ENCODE results near the gene BMP2.

DNA sequence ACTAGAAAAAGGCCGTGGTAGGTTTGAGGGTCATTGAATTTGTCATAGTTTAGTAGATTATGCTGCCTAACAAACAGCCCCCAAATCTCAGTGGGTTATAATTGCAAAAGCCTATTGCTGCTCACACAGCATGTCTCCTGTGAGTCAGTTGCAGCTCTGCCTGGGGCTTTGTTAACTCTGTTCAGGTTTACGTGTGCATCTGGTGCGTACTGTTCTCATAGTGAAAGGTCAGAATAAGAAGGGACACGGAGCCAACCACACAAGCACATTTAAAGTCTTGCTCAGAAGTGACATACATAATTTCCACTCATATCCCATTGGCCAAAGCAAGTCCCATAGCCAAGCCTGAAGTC, 48.1 kb upstream of the BMP2 start:
- TF ChIP-seq POLR2AphosphoS5 (IDR thresholded peaks at IDR 0.05) (no peak), POLR2A (IDR thresholded peaks at IDR 0.05) (no peak)
- TF ChIP-seq, protein P1, sequence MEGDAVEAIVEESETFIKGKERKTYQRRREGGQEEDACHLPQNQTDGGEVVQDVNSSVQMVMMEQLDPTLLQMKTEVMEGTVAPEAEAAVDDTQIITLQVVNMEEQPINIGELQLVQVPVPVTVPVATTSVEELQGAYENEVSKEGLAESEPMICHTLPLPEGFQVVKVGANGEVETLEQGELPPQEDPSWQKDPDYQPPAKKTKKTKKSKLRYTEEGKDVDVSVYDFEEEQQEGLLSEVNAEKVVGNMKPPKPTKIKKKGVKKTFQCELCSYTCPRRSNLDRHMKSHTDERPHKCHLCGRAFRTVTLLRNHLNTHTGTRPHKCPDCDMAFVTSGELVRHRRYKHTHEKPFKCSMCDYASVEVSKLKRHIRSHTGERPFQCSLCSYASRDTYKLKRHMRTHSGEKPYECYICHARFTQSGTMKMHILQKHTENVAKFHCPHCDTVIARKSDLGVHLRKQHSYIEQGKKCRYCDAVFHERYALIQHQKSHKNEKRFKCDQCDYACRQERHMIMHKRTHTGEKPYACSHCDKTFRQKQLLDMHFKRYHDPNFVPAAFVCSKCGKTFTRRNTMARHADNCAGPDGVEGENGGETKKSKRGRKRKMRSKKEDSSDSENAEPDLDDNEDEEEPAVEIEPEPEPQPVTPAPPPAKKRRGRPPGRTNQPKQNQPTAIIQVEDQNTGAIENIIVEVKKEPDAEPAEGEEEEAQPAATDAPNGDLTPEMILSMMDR (IDR thresholded peaks at IDR 0.05), result no peak

All from breast epithelium (tissue), 3 donors.